GM18511 (cell line): ENCODE results near the gene SFTPA2.
"Not testable (repeated sequence)": the region's sequence is repeated elsewhere in the genome, so short reads cannot be mapped to it uniquely, and the experiment has no call there.

ENCODE experiments used
- ATAC-seq: cut with Tn5 transposase; IDR thresholded peaks from one replicate; pipeline ENCODE4 v1.9.1; 2021; ENCODE audit warnings: mild to moderate bottlenecking, moderate library complexity; ENCODE audit not compliant: unreplicated experiment

The SFTPA2 gene

GRCh38 chr10:79516532-79517205, 43.5 kb downstream of the SFTPA2 start:
- ATAC-seq, result not testable (repeated sequence)

GRCh38 chr10:79511891-79512583, 48.2 kb downstream of the SFTPA2 start, which contains the start of gene EIF5AL1:
TSS of gene EIF5AL1 (plus strand) at chr10:79512533. CDS start at chr10:79512650, 117 bp downstream.
- not testable (repeated sequence) for ATAC-seq

DNA sequence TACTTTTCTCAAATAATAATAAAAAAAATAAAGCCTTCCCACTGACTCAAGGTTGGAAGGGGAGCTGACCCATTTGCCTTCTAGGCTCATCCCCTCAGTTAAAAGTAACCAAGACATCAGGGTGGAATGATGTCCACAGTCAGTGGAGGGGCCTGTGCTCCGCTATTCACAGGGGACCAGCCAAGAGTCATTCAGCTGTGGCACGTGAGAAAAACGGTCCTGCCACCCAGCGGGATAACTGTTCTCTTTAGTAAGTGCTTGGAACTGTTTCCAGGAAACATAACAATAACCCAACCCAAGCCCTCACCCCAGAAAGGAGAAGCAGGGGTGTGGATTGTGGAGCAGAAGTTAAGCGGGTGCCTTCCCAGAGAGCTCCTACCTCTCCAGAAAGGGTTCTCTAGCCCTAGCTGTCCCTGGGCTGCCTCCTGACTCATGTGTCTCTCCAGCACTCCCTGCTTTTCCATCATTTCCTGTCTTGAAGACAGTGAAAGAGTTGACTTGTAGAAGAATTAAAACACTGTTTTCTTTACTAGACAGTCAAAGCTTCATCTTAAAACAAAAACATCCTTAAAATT, 50.2 kb downstream of the SFTPA2 start:
- not testable (repeated sequence) for ATAC-seq

- peak; percentile 46 for ATAC-seq
Measured at GRCh38 chr10:79509306-79509933, 50.8 kb downstream of the SFTPA2 start.

DNA sequence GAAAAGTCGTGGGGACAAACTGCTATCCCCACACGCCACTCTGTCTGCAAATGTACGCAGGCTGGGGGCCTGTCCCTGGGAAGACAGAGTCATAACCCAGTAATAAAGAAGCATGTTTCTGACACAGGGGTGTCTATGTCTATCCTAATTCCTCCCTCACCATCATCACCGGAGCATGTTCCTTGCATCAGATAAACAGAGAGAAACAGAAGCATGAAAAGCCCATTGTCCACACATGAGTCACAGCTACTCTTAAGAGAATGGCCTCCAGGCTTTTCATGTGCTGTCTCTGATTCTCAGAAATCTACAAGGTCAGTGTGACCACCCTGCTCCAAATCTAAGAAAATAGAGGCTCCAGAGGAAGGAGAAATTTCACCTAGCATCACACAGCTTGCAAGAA, 52.0 kb downstream of the SFTPA2 start:
- ATAC-seq, result not testable (repeated sequence)

GRCh38 chr10:79507440-79508167, 52.6 kb downstream of the SFTPA2 start:
- ATAC-seq, result no peak
